GM12878 (cell line): Measurements from ENCODE around the gene RAMP1. TPM values are rescaled to one million over a fixed set of nuclear protein-coding genes. Genes with fewer than 3 reads are reported as not detected.

ENCODE experiments used
- ATAC-seq: fragments of 200-7000 bp; cut with Tn5 transposase; 3 replicates; pipeline ENCODE4 v1.9.1; 2020; ENCODE audit warnings: mild to moderate bottlenecking, moderate library complexity
- BruUV-seq: library from RNA; stranded (reverse); fragments of 400-500 nt; replicated peaks from 2 replicates; lab custom pipeline; 2021; lab: Mats Ljungman, UMichigan
- CTCF ChIA-PET: fragments of 300-600 bp; sonication (Branson Sonifier 250); formaldehyde crosslinking; extraction: SDS; loops from one replicate; lab custom pipeline; 2021; ENCODE audit warnings: inconsistent platforms; lab: Yijun Ruan, JAX
- POLR2A ChIA-PET: fragments of 350-600 bp; formaldehyde crosslinking; extraction: SDS; loops from one replicate; lab custom pipeline; 2021; ENCODE audit warnings: inconsistent platforms; lab: Charles Lee
- RAD21 ChIA-PET: fragments of 300-600 bp; sonication (Branson Sonifier 250); formaldehyde crosslinking; loops from one replicate; lab custom pipeline; 2023; ENCODE audit warnings: antibody characterized with exemption; ENCODE audit not compliant: unreplicated experiment; lab: Charles Lee
- SMC1A ChIA-PET: fragments of 300-600 bp; sonication (Branson Sonifier 250); formaldehyde crosslinking; loops from one replicate; lab custom pipeline; 2023; ENCODE audit not compliant: unreplicated experiment, uncharacterized antibody; lab: Charles Lee
- DNase-seq: peaks from one replicate; pipeline ENCODE4 v3.0.0-alpha.2; 2011; ENCODE audit warnings: low read depth, low spot score
- FAIRE-seq: peaks from 3 replicates; lab custom pipeline; 2011; peaks lifted over from hg19 to GRCh38; lab: Jason Lieb, UNC
- H2AFZ ChIP-seq: 2 replicates; pipeline ENCODE4 v1.6.0; 2011; ENCODE audit warnings: low read depth, low read length, control low read depth; ENCODE audit not compliant: control insufficient read depth
- H3K27ac ChIP-seq: 2 replicates; pipeline ENCODE4 v1.5.1; 2011; ENCODE audit warnings: control low read depth; ENCODE audit not compliant: control insufficient read depth, insufficient read depth
- H3K27me3 ChIP-seq, 2 experiments: replicated peaks in 1 of 2; 2 replicates each; pipeline versions ENCODE4 v1.6.0 to v1.6.1; 2011; ENCODE audit warnings: low read length in 1 of 2; ENCODE audit not compliant: control insufficient read depth in 2 of 2, insufficient read depth in 2 of 2
- H3K36me3 ChIP-seq, 2 experiments: 2 replicates each; pipeline ENCODE4 v1.5.1; 2011; ENCODE audit warnings: low read length in 1 of 2; ENCODE audit not compliant: control insufficient read depth in 2 of 2, insufficient read depth in 2 of 2
- H3K4me1 ChIP-seq: 2 replicates; pipeline ENCODE4 v1.6.1; 2011; ENCODE audit warnings: mild to moderate bottlenecking, low read length, moderate library complexity, mixed read lengths; ENCODE audit not compliant: control insufficient read depth, insufficient read depth
- H3K4me2 ChIP-seq: 2 replicates; pipeline ENCODE4 v1.6.0; 2011; ENCODE audit warnings: control low read depth; ENCODE audit not compliant: control insufficient read depth, insufficient read depth
- H3K4me3 ChIP-seq: fragments of 200-600 bp; sonication (generic); 2 replicates; pipeline ENCODE4 v1.5.1; 2016
- H3K79me2 ChIP-seq: 2 replicates; pipeline ENCODE4 v1.6.0; 2011; ENCODE audit warnings: low read length; ENCODE audit not compliant: control insufficient read depth, insufficient read depth
- H3K9ac ChIP-seq: 2 replicates; pipeline ENCODE4 v1.8.0; 2011; ENCODE audit warnings: low read length, control low read depth, mixed read lengths; ENCODE audit not compliant: control insufficient read depth, insufficient read depth
- H3K9me3 ChIP-seq: replicated peaks from 3 replicates; pipeline ENCODE4 v1.5.1; 2011; ENCODE audit warnings: mild to moderate bottlenecking, low read length; ENCODE audit not compliant: control insufficient read depth, insufficient read depth
- H4K20me1 ChIP-seq: 2 replicates; pipeline ENCODE4 v1.6.0; 2011; ENCODE audit not compliant: control insufficient read depth, insufficient read depth
- BACH1 ChIP-seq: fragments of 450-650 bp; IDR thresholded peaks from 2 replicates; pipeline ENCODE4 v1.6.1; 2017; ENCODE audit warnings: mild to moderate bottlenecking, borderline replicate concordance
- IKZF1 ChIP-seq: fragments of 450-650 bp; conservative IDR thresholded peaks from 2 replicates; pipeline ENCODE4 v1.6.1; 2017; ENCODE audit warnings: antibody characterized with exemption, mild to moderate bottlenecking
- PBX3 ChIP-seq: IDR thresholded peaks from 2 replicates; pipeline ENCODE4 v1.6.1; 2011; ENCODE audit warnings: mild to moderate bottlenecking, low read depth, low read length, moderate library complexity; ENCODE audit not compliant: insufficient replicate concordance
- SP1 ChIP-seq: IDR thresholded peaks from one replicate; pipeline ENCODE4 v1.6.1; 2011; ENCODE audit warnings: low read depth, low read length
- YBX1 ChIP-seq: fragments of 450-650 bp; IDR thresholded peaks from 2 replicates; pipeline ENCODE4 v1.6.1; 2016; ENCODE audit warnings: antibody characterized with exemption
- WGBS: methylation state at CpG from one replicate; pipeline ENCODE4 v1.1.6; 2016; ENCODE audit warnings: low lambda C conversion rate; ENCODE audit not compliant: insufficient replicate concordance, insufficient coverage; ENCODE audit errors: missing lambda C conversion rate; 5-methylcytosine and 5-hydroxymethylcytosine counted together
- in situ Hi-C: fragments of 300-500 bp; cut with MboI; formaldehyde crosslinking; loops from 9 replicates; pipeline ENCODE4 v1.14.3; 2018; ENCODE audit warnings: mixed read lengths
- intact Hi-C: fragments of 100-400 bp; cut with micrococcal nuclease; formaldehyde crosslinking; loops from one replicate; pipeline ENCODE4 v1.14.2; 2022; ENCODE audit not compliant: unreplicated experiment
- polyA plus RNA-seq, 11 experiments: library from polyadenylated mRNA; depleted of rRNA in 4 of 11; unstranded in 6 of 11; stranded (reverse) in 5 of 11; fragments of >200 nt; fragmentation: Nextera tagmentation in 4 of 11; fragmentation: Illumina TruSeq in 1 of 11; extraction: Ambion mirVana in 4 of 11; extraction: Trizol in 1 of 11; gene quantifications; 1 replicate in 1 of 11; 2 replicates in 10 of 11; pipeline versions ENCODE4 v1.2.1 to v1.2.3, GENCODE V29; 2011 to 2016; ENCODE audit warnings: inconsistent platforms in 2 of 11, missing spikeins in 2 of 11, low read depth in 1 of 11
- total RNA-seq, 4 experiments: library from RNA; depleted of rRNA in 3 of 4; stranded (reverse); fragments of >200 nt in 3 of 4; fragmentation: Illumina TruSeq in 1 of 4; extraction: Trizol in 1 of 4; gene quantifications; 2 replicates each; pipeline versions ENCODE4 v1.2.1 to v1.2.3, GENCODE V29; 2013 to 2021
- TF ChIP-seq, protein P1 (sequence below): fragments of 450-650 bp; IDR thresholded peaks from 2 replicates; pipeline ENCODE4 v1.6.1; 2017; ENCODE audit warnings: mild to moderate bottlenecking, moderate library complexity
- TF ChIP-seq, protein P2 (sequence below): fragments of 450-650 bp; conservative IDR thresholded peaks from 2 replicates; pipeline ENCODE4 v1.6.1; 2017; ENCODE audit warnings: mild to moderate bottlenecking, moderate library complexity

The RAMP1 gene
- total and polyA plus RNA-seq, 10 of the 15 experiments (the other 5 are each of a cell fraction or from before 2014, with no cell fraction given) = 0.11 to 0.19 (median 0.12) TPM; not detected in 7

DNA sequence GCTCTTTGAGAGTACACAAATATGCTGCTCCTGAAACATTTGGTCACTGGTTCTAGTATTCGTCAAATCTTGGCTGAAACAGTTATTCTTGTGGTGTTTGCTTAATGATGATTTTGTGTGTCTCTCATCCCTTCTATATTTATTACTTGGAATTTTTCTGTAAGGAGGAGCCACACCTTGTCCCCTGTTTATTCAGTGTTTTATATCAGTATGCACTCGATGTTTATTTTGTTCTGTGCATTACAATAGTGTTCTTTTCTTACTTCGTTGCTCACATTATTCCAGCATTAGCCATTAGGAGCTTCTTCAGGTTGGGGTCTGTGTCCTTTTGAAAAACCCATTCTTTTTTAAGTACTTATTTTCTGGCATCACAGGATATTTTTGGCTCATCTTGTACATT, 5.1 kb upstream of the RAMP1 start (continued):
- TF ChIP-seq PBX3 (no peak), SP1 (no peak), BACH1 (no peak), IKZF1 (no peak)
- TF ChIP-seq, protein P1, sequence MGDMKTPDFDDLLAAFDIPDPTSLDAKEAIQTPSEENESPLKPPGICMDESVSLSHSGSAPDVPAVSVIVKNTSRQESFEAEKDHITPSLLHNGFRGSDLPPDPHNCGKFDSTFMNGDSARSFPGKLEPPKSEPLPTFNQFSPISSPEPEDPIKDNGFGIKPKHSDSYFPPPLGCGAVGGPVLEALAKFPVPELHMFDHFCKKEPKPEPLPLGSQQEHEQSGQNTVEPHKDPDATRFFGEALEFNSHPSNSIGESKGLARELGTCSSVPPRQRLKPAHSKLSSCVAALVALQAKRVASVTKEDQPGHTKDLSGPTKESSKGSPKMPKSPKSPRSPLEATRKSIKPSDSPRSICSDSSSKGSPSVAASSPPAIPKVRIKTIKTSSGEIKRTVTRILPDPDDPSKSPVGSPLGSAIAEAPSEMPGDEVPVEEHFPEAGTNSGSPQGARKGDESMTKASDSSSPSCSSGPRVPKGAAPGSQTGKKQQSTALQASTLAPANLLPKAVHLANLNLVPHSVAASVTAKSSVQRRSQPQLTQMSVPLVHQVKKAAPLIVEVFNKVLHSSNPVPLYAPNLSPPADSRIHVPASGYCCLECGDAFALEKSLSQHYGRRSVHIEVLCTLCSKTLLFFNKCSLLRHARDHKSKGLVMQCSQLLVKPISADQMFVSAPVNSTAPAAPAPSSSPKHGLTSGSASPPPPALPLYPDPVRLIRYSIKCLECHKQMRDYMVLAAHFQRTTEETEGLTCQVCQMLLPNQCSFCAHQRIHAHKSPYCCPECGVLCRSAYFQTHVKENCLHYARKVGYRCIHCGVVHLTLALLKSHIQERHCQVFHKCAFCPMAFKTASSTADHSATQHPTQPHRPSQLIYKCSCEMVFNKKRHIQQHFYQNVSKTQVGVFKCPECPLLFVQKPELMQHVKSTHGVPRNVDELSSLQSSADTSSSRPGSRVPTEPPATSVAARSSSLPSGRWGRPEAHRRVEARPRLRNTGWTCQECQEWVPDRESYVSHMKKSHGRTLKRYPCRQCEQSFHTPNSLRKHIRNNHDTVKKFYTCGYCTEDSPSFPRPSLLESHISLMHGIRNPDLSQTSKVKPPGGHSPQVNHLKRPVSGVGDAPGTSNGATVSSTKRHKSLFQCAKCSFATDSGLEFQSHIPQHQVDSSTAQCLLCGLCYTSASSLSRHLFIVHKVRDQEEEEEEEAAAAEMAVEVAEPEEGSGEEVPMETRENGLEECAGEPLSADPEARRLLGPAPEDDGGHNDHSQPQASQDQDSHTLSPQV = no peak
- TF ChIP-seq, all 136 proteins: peak for 0

GRCh38 chr2:237857791-237858190, 1.6 kb upstream of the RAMP1 start:
- ATAC-seq = no peak
- in situ Hi-C loops (loop anchor here (5.0 kb wide), 1 partner anchor 405 kb away; no protein-coding TSS in a partner anchor), intact Hi-C loops (loop anchor here (5.0 kb wide), 1 partner anchor 405 kb away; no protein-coding TSS in a partner anchor)
- no peak overlapping the region for H2AFZ ChIP-seq
- no peak for DNase-seq
- H3K9ac ChIP-seq = no peak overlapping the region
- H3K4me2 ChIP-seq = no peak overlapping the region
- H3K36me3 ChIP-seq = no peaks in the 10 kb centered on the region
- no peaks in the 10 kb centered on the region for H3K9me3 ChIP-seq
- no peaks in the 10 kb centered on the region for H3K79me2 ChIP-seq
- ChIA-PET SMC1A (interaction anchor here (0.5 to 1.4 kb wide), 11 partner anchors 41 to 1825 kb away, joined by 3 to 7 read pairs (median 4); no protein-coding TSS in a partner anchor), POLR2A (no interaction called here), CTCF (interaction anchor here (0.6 to 1.5 kb wide), 13 partner anchors 43 to 407 kb away, joined by 3 to 10 read pairs (median 4); no protein-coding TSS in a partner anchor), RAD21 (interaction anchor here (1.0 to 1.5 kb wide), 8 partner anchors 40 to 408 kb away, joined by 3 to 7 read pairs (median 3); no protein-coding TSS in a partner anchor)
- no peak for FAIRE-seq
- 49% methylated on average over 8 of the region's 8 CpGs for WGBS
- H3K27ac ChIP-seq = no peak overlapping the region
- no peak overlapping the region for H3K4me3 ChIP-seq
- BruUV-seq = no TSS peak
- peaks cover 4 to 13% of the 10 kb centered on the region in 2 experiments for H3K27me3 ChIP-seq
- H3K4me1 ChIP-seq = no peaks in the 10 kb centered on the region
- H4K20me1 ChIP-seq = no peaks in the 10 kb centered on the region
- no peak for TF ChIP-seq YBX1
- TF ChIP-seq, protein P2, sequence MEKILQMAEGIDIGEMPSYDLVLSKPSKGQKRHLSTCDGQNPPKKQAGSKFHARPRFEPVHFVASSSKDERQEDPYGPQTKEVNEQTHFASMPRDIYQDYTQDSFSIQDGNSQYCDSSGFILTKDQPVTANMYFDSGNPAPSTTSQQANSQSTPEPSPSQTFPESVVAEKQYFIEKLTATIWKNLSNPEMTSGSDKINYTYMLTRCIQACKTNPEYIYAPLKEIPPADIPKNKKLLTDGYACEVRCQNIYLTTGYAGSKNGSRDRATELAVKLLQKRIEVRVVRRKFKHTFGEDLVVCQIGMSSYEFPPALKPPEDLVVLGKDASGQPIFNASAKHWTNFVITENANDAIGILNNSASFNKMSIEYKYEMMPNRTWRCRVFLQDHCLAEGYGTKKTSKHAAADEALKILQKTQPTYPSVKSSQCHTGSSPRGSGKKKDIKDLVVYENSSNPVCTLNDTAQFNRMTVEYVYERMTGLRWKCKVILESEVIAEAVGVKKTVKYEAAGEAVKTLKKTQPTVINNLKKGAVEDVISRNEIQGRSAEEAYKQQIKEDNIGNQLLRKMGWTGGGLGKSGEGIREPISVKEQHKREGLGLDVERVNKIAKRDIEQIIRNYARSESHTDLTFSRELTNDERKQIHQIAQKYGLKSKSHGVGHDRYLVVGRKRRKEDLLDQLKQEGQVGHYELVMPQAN = no peak
